Osteocyte (in vitro differentiated cells): Measurements from ENCODE around the gene RIPK4. TPM values are rescaled to one million over a fixed set of nuclear protein-coding genes. Genes with fewer than 3 reads are reported as not detected.

Experiments used
- DNase-seq: peaks from one replicate; pipeline ENCODE4 v3.0.0; 2021; ENCODE audit warnings: mixed read lengths; ENCODE audit not compliant: unreplicated experiment; ENCODE audit errors: extremely low spot score
- H3K27ac Mint-ChIP-seq: one replicate; pipeline ENCODE4 v1.8.0; 2021; ENCODE audit warnings: mild to moderate bottlenecking, mixed read lengths; ENCODE audit not compliant: unreplicated experiment
- H3K27me3 Mint-ChIP-seq: one replicate; pipeline ENCODE4 v1.8.0; 2021; ENCODE audit warnings: mixed read lengths; ENCODE audit not compliant: unreplicated experiment
- H3K36me3 Mint-ChIP-seq: one replicate; pipeline ENCODE4 v1.8.0; 2021; ENCODE audit warnings: mixed read lengths; ENCODE audit not compliant: unreplicated experiment
- H3K4me1 Mint-ChIP-seq: one replicate; pipeline ENCODE4 v1.8.0; 2021; ENCODE audit warnings: mixed read lengths; ENCODE audit not compliant: unreplicated experiment
- H3K4me3 Mint-ChIP-seq: one replicate; pipeline ENCODE4 v1.8.0; 2021; ENCODE audit warnings: mild to moderate bottlenecking, moderate library complexity, mixed read lengths; ENCODE audit not compliant: unreplicated experiment
- H3K9me3 Mint-ChIP-seq: one replicate; pipeline ENCODE4 v1.8.0; 2021; ENCODE audit warnings: mixed read lengths; ENCODE audit not compliant: unreplicated experiment
- CTCF ChIP-seq: fragments of 200-600 bp; sonication (generic); IDR thresholded peaks from 2 replicates; pipeline ENCODE4 v1.5.0; 2021; ENCODE audit warnings: antibody characterized with exemption, mild to moderate bottlenecking, moderate library complexity
- total RNA-seq: library from RNA; stranded (reverse); gene quantifications from 2 replicates; pipeline ENCODE4 v1.2.1, GENCODE V29; 2021

RIPK4 gene
- total RNA-seq, 1 donor from 2014 or later, result 2.4 TPM

GRCh38 chr21:41761934-41762635, 4.8 kb downstream of the RIPK4 start:
- Mint-ChIP-seq H3K4me1 (peaks cover 61% of the 10 kb centered on the region), H3K27ac (peak overlapping the region; percentile 95), H3K27me3 (peaks cover under 1% of the 10 kb centered on the region), H3K4me3 (peak overlapping the region; percentile 70), H3K9me3 (no peaks in the 10 kb centered on the region), H3K36me3 (no peaks in the 10 kb centered on the region)
- no peak for DNase-seq
- no peak for TF ChIP-seq CTCF

- Mint-ChIP-seq H3K4me1 (peaks cover 60% of the 10 kb centered on the region), H3K4me3 (peak overlapping the region; percentile 70), H3K36me3 (no peaks in the 10 kb centered on the region), H3K27me3 (no peaks in the 10 kb centered on the region), H3K9me3 (no peaks in the 10 kb centered on the region), H3K27ac (peak overlapping the region; percentile 95)
- no peak for TF ChIP-seq CTCF
- DNase-seq, result no peak
Observed at GRCh38 chr21:41761211-41761933, 5.5 kb downstream of the RIPK4 start.

- H3K36me3 Mint-ChIP-seq, result no peaks in the 10 kb centered on the region
- no peak for TF ChIP-seq CTCF
- H3K4me1 Mint-ChIP-seq, result peaks cover 58% of the 10 kb centered on the region
- no peak overlapping the region for H3K4me3 Mint-ChIP-seq
- H3K27ac Mint-ChIP-seq, result peak overlapping the region; percentile 95
- H3K9me3 Mint-ChIP-seq, result no peaks in the 10 kb centered on the region
- no peaks in the 10 kb centered on the region for H3K27me3 Mint-ChIP-seq
- no peak for DNase-seq
Observed at GRCh38 chr21:41760411-41760810, 6.4 kb downstream of the RIPK4 start.

- H3K36me3 Mint-ChIP-seq, result no peaks in the 10 kb centered on the region
- peaks cover 53% of the 10 kb centered on the region for H3K4me1 Mint-ChIP-seq
- no peak overlapping the region for H3K27ac Mint-ChIP-seq
- no peak for TF ChIP-seq CTCF
- no peak overlapping the region for H3K4me3 Mint-ChIP-seq
- H3K9me3 Mint-ChIP-seq, result no peaks in the 10 kb centered on the region
- H3K27me3 Mint-ChIP-seq, result no peaks in the 10 kb centered on the region
- DNase-seq, result no peak
Observed at GRCh38 chr21:41759926-41760325, 6.9 kb downstream of the RIPK4 start.

GRCh38 chr21:41759214-41759840, 7.5 kb downstream of the RIPK4 start:
- Mint-ChIP-seq H3K4me1 (peaks cover 50% of the 10 kb centered on the region), H3K36me3 (no peaks in the 10 kb centered on the region), H3K27ac (peak overlapping the region; percentile 34), H3K9me3 (no peaks in the 10 kb centered on the region), H3K4me3 (no peak overlapping the region), H3K27me3 (no peaks in the 10 kb centered on the region)
- no peak for DNase-seq
- TF ChIP-seq CTCF, result no peak
